ENCODE results near the gene CUBN.

Gene CUBN

DNA sequence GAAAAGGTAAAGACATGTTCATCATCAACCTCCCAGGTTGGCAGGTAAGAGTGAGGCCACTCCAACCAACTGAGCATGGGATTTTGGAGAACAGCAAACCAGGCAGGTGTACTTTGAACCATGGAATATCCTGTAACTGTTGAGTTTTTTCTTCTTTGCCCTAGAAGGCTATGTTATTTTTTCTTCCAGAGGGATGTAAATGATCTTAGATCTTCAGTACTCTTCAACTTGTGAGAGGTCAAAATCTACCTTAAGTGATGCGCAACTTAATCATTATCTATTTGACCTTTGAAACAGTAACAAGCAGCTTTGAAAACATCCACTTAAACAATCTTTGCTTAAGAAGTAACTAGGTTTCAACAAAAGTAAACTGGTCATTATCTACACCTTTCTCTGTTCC, at the start of gene CUBN:
CUBN (minus strand) TSS at position 71 of the 400 bp plus-strand sequence; CDS start at position 25, 46 bp downstream.
- DNase-seq = no peak

DNA sequence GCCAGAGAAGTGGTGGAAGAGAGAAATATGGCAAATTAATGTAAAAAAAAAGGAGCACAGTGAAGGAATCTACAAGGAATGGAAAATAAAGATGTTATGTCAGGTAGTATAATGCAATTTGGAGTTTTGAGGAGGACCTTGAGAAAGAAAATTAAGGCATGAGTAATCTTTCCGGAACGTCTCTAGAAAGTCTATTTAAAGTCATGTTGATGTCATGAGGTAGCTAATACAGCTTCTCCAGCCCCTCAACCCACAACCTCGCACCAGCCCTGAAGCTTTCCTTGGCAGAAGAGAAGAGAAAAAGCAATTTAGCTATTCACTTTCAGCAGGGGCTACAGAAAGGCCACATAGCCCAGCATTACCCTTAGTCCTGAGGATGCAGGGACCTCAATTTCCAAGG, 49.4 kb upstream of the CUBN start:
- no peak for DNase-seq

DNA sequence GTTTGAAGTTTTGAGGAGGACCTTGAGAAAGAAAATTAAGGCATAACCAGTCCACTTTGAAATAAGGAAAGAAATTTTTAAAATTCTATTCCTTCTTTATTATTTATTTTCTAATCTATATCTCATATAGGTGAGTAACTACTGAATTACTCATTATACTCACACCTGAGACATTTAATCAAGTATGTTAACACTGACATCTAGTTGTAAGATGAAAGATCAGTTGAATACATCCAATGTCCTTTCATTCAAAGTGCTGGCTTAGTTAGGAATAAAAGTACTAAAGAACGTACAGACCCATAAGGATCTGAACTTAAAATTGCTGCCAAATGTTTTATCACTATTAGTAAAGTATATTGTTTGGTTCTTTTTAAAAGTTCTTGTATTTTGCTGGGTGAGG, 48.4 kb upstream of the CUBN start:
- DNase-seq = no peak

DNA sequence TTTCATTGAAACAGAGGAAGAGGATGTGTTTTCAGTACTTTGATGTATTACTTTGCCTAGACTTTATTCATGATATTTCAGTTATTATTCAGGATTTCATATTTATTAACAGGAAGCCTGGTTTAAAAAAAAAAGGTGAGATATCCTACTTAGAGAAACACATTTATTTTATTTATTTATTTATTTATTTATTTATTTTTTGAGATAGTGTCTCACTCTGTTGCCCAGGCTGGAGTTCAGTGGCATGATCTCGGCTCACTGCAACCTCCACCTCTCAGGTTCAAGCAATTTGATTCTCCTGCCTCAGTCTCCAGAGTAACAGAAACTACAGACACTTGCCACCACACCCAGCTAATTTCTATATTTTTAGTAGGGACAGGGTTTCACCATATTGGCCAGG, 47.4 kb upstream of the CUBN start:
- DNase-seq = no peak

DNA sequence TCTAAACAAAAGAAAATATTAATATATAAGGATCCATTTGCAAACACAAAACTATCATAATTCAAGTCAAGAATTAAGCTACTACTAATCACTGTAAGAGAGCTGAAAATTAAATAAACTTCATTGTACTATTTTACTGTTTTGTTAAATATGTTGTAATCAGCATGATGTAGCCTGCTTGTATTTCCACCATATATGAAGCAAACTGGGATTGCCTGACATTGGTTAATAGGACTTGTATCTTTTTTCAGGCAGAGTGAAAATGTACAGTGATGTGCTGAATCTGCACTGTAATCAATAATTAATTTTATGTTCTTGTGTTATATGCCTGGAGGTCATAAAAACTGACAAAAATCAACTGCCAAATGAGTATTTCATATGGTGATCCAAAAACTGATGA, 46.5 kb upstream of the CUBN start:
- no peak for DNase-seq

GRCh38 chr10:17175551-17175950, 45.9 kb upstream of the CUBN start:
- DNase-seq = no peak

GRCh38 chr10:17174626-17175025, 45.0 kb upstream of the CUBN start:
- no peak for DNase-seq

- no peak for DNase-seq
Measured at GRCh38 chr10:17171141-17171641, 41.6 kb upstream of the CUBN start.

GRCh38 chr10:17169803-17170202, 40.2 kb upstream of the CUBN start:
- no peak for DNase-seq

DNA sequence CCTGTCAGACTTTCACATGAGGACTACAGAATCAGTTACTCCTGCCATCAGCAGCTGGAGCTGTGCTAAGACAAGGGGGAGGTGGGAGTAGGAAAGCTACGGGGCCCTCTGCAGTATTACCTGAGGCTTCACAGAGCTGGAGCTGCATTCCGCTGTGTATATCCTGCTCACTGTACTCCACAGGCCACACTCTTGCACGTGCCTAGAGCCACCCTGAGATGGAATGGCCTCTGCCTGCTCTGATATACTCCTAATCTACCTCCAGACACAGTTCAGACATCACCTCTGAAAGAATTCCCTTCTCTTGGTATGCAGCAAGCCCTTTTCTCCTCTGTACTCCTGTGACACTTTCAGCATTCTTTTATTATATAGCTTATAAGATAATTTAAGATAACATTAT, 37.1 kb upstream of the CUBN start:
- no peak for DNase-seq

- no peak for DNase-seq
Measured at GRCh38 chr10:17162828-17163227, 33.2 kb upstream of the CUBN start.

GRCh38 chr10:17161775-17162174, 32.2 kb upstream of the CUBN start:
- DNase-seq = no peak

- no peak for DNase-seq
Measured at GRCh38 chr10:17157024-17157423, 27.4 kb upstream of the CUBN start.

- DNase-seq = no peak
Measured at GRCh38 chr10:17155826-17156225, 26.2 kb upstream of the CUBN start.

DNA sequence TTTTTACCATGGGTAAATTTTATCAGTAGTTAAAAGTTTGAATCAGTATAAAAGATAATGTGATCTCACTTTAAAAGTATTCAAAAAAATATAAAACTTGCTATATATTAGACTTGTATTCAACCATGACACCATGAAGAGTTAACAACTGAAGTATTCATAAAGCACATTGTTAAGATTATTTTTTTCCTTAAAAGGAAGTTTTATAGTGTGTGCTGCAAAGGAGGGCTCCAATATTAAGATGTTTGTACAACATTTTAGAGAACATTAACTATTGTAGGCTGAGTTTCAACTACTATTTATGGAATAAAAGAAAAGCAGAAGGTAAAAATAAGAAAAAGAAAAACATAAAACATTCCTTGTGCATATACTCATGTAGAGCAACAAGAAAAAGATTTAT, 24.5 kb upstream of the CUBN start:
- no peak for DNase-seq

GRCh38 chr10:17153321-17153720, 23.7 kb upstream of the CUBN start:
- no peak for DNase-seq

DNA sequence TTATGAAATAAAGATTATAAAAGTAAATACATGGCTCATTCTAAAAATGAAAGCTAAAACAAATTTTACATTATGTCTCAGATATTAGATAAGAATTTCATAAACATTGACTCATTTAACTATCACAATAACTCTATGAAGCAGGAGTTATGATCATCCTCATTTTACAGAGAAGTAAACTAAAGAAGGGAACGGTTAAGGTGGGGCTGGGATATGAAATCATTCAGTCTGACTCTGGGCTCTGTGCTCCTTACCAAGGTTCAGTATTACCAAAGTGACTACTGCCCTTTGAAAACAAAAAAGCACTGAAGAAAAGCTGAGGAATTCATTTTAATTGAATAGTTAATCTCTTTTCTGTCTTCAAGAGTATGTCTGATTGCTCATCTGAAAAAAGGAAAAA, 22.1 kb upstream of the CUBN start:
- no peak for DNase-seq

DNA sequence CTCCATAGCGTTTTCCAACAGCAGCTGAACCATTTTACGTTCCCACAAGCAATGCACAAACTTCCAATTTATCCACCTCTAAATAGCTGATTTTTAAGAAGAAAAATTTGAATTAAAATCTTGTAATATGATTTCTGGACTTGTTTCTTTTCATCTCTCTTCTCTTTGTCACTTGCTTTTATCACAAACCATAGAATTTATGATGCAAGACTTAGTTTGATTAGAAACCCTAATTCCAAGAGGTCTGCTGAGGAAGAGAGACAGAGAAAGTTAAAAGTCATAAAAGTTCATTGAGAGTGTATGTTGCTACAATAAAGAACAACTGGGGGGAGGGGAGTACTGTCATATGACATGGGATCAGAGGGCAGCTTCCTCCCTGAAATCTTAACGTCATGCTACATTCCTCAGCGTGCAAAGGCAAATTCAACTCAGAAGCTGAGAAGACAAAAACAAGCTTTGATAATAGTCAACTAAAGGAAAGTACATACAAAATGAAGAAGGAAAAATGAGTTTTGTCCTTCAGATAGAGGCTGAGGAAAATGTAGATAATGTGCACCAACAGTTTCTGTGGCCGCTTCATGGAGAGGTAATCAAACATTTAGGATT, 18.4 kb upstream of the CUBN start:
- DNase-seq = no peak

GRCh38 chr10:17146892-17147291, 17.3 kb upstream of the CUBN start:
- DNase-seq = no peak

DNA sequence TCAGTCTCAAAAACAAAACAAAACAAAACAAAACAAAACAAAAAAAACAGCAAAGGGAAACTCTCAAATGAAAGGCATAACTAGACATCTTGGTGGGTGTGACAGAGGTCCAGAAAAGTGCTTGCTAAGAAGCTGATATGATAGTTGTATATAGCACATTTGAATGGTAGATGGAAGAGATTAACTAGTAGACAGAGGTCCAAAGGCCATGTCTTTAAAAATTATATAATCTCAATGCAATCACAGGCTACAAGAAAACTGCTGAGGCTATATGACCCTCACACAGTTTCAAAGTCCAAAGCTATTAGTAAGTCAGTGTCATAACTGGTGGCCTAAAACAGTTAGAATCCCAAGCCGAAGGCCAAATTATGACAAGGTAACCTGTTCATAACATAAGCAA, 15.6 kb upstream of the CUBN start:
- no peak for DNase-seq

DNA sequence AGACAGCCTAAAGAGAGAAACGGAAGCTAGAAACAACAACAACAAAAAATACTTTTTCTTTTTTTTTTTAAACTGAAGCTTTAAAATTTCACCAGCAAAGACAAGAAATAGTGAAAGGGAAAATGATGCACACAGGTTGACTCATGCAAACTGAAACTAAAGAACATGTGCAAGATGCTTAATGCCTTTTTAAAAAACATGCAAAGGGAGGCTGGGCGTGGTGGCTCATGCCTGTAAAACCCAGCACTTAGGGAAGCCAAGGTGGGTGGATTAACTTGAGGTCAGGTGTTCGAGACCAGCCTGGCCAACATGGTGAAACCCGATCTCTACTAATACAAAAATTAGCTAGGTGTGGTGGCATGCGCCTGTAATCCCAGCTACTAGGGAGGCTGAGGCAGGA, 15.1 kb upstream of the CUBN start:
- peak; percentile 64 for DNase-seq

- no peak for DNase-seq
Measured at GRCh38 chr10:17144032-17144431, 14.4 kb upstream of the CUBN start.

DNA sequence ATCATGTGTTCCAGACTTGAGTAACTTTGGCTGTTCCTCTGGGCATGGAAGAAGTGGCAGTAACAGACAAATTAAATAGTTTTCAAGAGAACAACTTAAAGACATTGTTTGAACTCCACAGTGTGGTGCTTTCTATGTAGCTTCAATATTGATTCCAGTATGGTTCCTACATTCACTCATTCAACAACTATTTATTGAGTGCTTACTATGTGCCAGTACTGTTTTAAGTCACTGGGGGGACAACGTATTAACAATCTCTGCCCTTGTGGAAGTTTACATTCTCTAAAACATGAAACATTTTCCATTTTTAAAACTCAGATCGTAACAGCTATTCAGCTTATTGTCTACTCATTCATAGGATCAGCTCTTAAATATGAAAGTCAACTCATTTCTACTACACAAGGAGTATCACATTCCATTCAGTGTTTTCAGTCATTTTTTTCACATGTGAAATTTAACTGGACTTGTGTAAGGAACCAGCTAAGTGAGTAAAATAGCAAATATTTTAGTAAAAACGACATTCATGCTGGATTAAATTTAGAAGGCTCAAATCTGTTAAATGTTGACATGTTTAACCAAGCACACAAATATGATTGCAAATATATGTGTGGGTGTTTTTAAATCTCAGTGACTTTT, 13.6 kb upstream of the CUBN start:
- DNase-seq = no peak

GRCh38 chr10:17141504-17142229, 12.1 kb upstream of the CUBN start:
- no peak for DNase-seq
